Measurements from ENCODE around the gene LYZ. TPM values are rescaled to one million over a fixed set of nuclear protein-coding genes. Genes with fewer than 3 reads are reported as not detected.

LYZ gene
- total RNA-seq, 1 experiment from 2014 or later, result not detected

GRCh38 chr12:69359531-69360347, 11.6 kb downstream of the LYZ start, which contains the start of gene YEATS4:
YEATS4 (plus strand) TSS chr12:69359743; CDS start chr12:69359973, 230 bp downstream.
- in situ Hi-C loops (cut with HindIII; ENCODE audit: low pct_unique_long_range_greater_than_20kb, low sequenced_read_pairs), result no loop called here
- DNase-seq (ENCODE audit: low read depth), result peak; percentile 100

GRCh38 chr12:69360348-69360672, 12.1 kb downstream of the LYZ start:
- in situ Hi-C loops (cut with HindIII; ENCODE audit: low pct_unique_long_range_greater_than_20kb, low sequenced_read_pairs), result no loop called here

GRCh38 chr12:69366796-69367195, 18.6 kb downstream of the LYZ start:
- in situ Hi-C loops (cut with HindIII; ENCODE audit: low pct_unique_long_range_greater_than_20kb, low sequenced_read_pairs), result no loop called here
- no peak for DNase-seq (ENCODE audit: low read depth)

More at GRCh38 chr12:69360348-69360672, 12.1 kb downstream of the LYZ start:
- DNase-seq (ENCODE audit: low read depth), result no peak

GRCh38 chr12:69368171-69368570, 20.0 kb downstream of the LYZ start:
- no peak for DNase-seq (ENCODE audit: low read depth)
- in situ Hi-C loops (cut with HindIII; ENCODE audit: low pct_unique_long_range_greater_than_20kb, low sequenced_read_pairs), result no loop called here

- in situ Hi-C loops (cut with HindIII; ENCODE audit: low pct_unique_long_range_greater_than_20kb, low sequenced_read_pairs), result no loop called here
Measured at GRCh38 chr12:69383074-69383473, 34.9 kb downstream of the LYZ start.

GRCh38 chr12:69385038-69385437, 36.9 kb downstream of the LYZ start:
- in situ Hi-C loops (cut with HindIII; ENCODE audit: low pct_unique_long_range_greater_than_20kb, low sequenced_read_pairs), result no loop called here
- no peak for DNase-seq (ENCODE audit: low read depth)

More at GRCh38 chr12:69383074-69383473, 34.9 kb downstream of the LYZ start:
- DNase-seq (ENCODE audit: low read depth), result peak; percentile 33

- in situ Hi-C loops (cut with HindIII; ENCODE audit: low pct_unique_long_range_greater_than_20kb, low sequenced_read_pairs), result no loop called here
- DNase-seq (ENCODE audit: low read depth), result no peak
Measured at GRCh38 chr12:69386921-69387320, 38.7 kb downstream of the LYZ start.

GRCh38 chr12:69388371-69388770, 40.2 kb downstream of the LYZ start:
- in situ Hi-C loops (cut with HindIII; ENCODE audit: low pct_unique_long_range_greater_than_20kb, low sequenced_read_pairs), result no loop called here

GRCh38 chr12:69389831-69390230, 41.6 kb downstream of the LYZ start:
- in situ Hi-C loops (cut with HindIII; ENCODE audit: low pct_unique_long_range_greater_than_20kb, low sequenced_read_pairs), result no loop called here
- no peak for DNase-seq (ENCODE audit: low read depth)

More at GRCh38 chr12:69388371-69388770, 40.2 kb downstream of the LYZ start:
- peak; percentile 47 for DNase-seq (ENCODE audit: low read depth)

- in situ Hi-C loops (cut with HindIII; ENCODE audit: low pct_unique_long_range_greater_than_20kb, low sequenced_read_pairs), result no loop called here
- no peak for DNase-seq (ENCODE audit: low read depth)
Measured at GRCh38 chr12:69392179-69392928, 44.2 kb downstream of the LYZ start.

GRCh38 chr12:69396041-69396440, 47.9 kb downstream of the LYZ start:
- no peak for DNase-seq (ENCODE audit: low read depth)
- in situ Hi-C loops (cut with HindIII; ENCODE audit: low pct_unique_long_range_greater_than_20kb, low sequenced_read_pairs), result no loop called here

GRCh38 chr12:69396963-69397362, 48.8 kb downstream of the LYZ start:
- in situ Hi-C loops (cut with HindIII; ENCODE audit: low pct_unique_long_range_greater_than_20kb, low sequenced_read_pairs), result no loop called here
- DNase-seq (ENCODE audit: low read depth), result no peak

- DNase-seq (ENCODE audit: low read depth), result no peak
- in situ Hi-C loops (cut with HindIII; ENCODE audit: low pct_unique_long_range_greater_than_20kb, low sequenced_read_pairs), result no loop called here
Measured at GRCh38 chr12:69397978-69398377, 49.8 kb downstream of the LYZ start.

GRCh38 chr12:69401940-69402339, 53.8 kb downstream of the LYZ start:
- in situ Hi-C loops (cut with HindIII; ENCODE audit: low pct_unique_long_range_greater_than_20kb, low sequenced_read_pairs), result no loop called here
- no peak for DNase-seq (ENCODE audit: low read depth)

Other genes starting within 250 kb of the LYZ start
- gene CPSF6, start 108.8 kb upstream of the LYZ start, total RNA-seq (2014; rRNA removed; shearing (Covaris generic); ENCODE audit: low replicate concordance), result 35.7 and 38.7 TPM in 2 replicates
- 99.7 and 114 TPM in 2 replicates for gene YEATS4, start 11.4 kb downstream of the LYZ start, total RNA-seq (2014; rRNA removed; shearing (Covaris generic); ENCODE audit: low replicate concordance)
- 24.9 and 34.0 TPM in 2 replicates for gene FRS2, start 122.0 kb downstream of the LYZ start, total RNA-seq (2014; rRNA removed; shearing (Covaris generic); ENCODE audit: low replicate concordance)
- 577 and 641 TPM in 2 replicates for gene CCT2, start 237.1 kb downstream of the LYZ start, total RNA-seq (2014; rRNA removed; shearing (Covaris generic); ENCODE audit: low replicate concordance)

Data from Caki2 (cell line).